GM23338 (cell line): ENCODE data around the gene CATSPER3. TPM values are rescaled to one million over a fixed set of nuclear protein-coding genes. Genes with fewer than 3 reads are reported as not detected.
"Not testable (repeated sequence)": the region's sequence is repeated elsewhere in the genome, so short reads cannot be mapped to it uniquely, and the experiment has no call there.

Experiments used
- ATAC-seq: fragments of 200-7000 bp; cut with Tn5 transposase; 3 replicates; pipeline ENCODE4 v1.9.1; 2020
- DNase-seq: peaks from one replicate; pipeline ENCODE4 v3.0.0-alpha.2; 2015; ENCODE audit warnings: low spot score
- H2AFZ ChIP-seq: fragments of 200-600 bp; sonication (generic); 2 replicates; pipeline ENCODE4 v1.8.0; 2016; ENCODE audit warnings: antibody characterized with exemption, mild to moderate bottlenecking, moderate library complexity
- H3F3A ChIP-seq: fragments of 200-600 bp; sonication (generic); replicated peaks from 2 replicates; pipeline ENCODE4 v1.8.0; 2017; ENCODE audit warnings: antibody characterized with exemption, mixed run types, low read depth
- H3K27ac ChIP-seq: fragments of 200-600 bp; sonication (generic); 2 replicates; pipeline ENCODE4 v1.6.1; 2016; ENCODE audit warnings: low read depth
- H3K27me3 ChIP-seq: fragments of 200-600 bp; sonication (generic); 2 replicates; pipeline ENCODE4 v1.8.0; 2016; ENCODE audit warnings: mild to moderate bottlenecking, mixed run types, moderate library complexity; ENCODE audit not compliant: insufficient read depth
- H3K36me3 ChIP-seq: fragments of 200-600 bp; sonication (generic); 2 replicates; pipeline ENCODE4 v1.8.0; 2016; ENCODE audit warnings: mild to moderate bottlenecking; ENCODE audit not compliant: insufficient read depth
- H3K4me1 ChIP-seq: fragments of 200-600 bp; sonication (generic); 2 replicates; pipeline ENCODE4 v1.8.0; 2016; ENCODE audit warnings: mild to moderate bottlenecking, moderate library complexity; ENCODE audit not compliant: insufficient read depth
- H3K4me2 ChIP-seq: fragments of 200-600 bp; sonication (generic); 2 replicates; pipeline ENCODE4 v1.7.1; 2017; ENCODE audit warnings: mixed run types
- H3K4me3 ChIP-seq: fragments of 200-600 bp; sonication (generic); 2 replicates; pipeline ENCODE4 v1.6.1; 2016; ENCODE audit warnings: mixed run types
- H3K79me2 ChIP-seq: fragments of 200-600 bp; sonication (generic); replicated peaks from 2 replicates; pipeline ENCODE4 v1.8.0; 2017; ENCODE audit warnings: mild to moderate bottlenecking; ENCODE audit not compliant: insufficient read depth
- H3K9me2 ChIP-seq: fragments of 200-600 bp; sonication (generic); 2 replicates; pipeline ENCODE4 v1.8.0; 2017; ENCODE audit not compliant: insufficient read depth
- H4K20me1 ChIP-seq: fragments of 200-600 bp; sonication (generic); replicated peaks from 2 replicates; pipeline ENCODE4 v1.8.0; 2017; ENCODE audit warnings: mild to moderate bottlenecking; ENCODE audit not compliant: insufficient read depth
- H3K27ac Mint-ChIP-seq: 2 replicates; pipeline ENCODE4 v1.8.0; 2020; ENCODE audit warnings: inconsistent platforms, mild to moderate bottlenecking, moderate library complexity, mixed read lengths
- H3K27me3 Mint-ChIP-seq: 3 replicates; pipeline ENCODE4 v1.8.0; 2022; ENCODE audit warnings: low read depth, mild to moderate bottlenecking, moderate library complexity, mixed read lengths, inconsistent platforms; ENCODE audit not compliant: insufficient read depth, poor library complexity
- H3K36me3 Mint-ChIP-seq: 3 replicates; pipeline ENCODE4 v1.8.0; 2021; ENCODE audit warnings: low read depth, mild to moderate bottlenecking, inconsistent platforms, moderate library complexity, mixed read lengths
- H3K4me1 Mint-ChIP-seq: 3 replicates; pipeline ENCODE4 v1.8.0; 2020; ENCODE audit warnings: mild to moderate bottlenecking, inconsistent platforms, mixed read lengths
- H3K4me3 Mint-ChIP-seq: 3 replicates; pipeline ENCODE4 v1.8.0; 2021; ENCODE audit warnings: moderate library complexity, mild to moderate bottlenecking, inconsistent platforms, mixed read lengths
- H3K9me3 Mint-ChIP-seq: 3 replicates; pipeline ENCODE4 v1.8.0; 2020; ENCODE audit warnings: moderate library complexity, mild to moderate bottlenecking, inconsistent platforms, mixed read lengths
- CREB1 ChIP-seq: fragments of 250-450 bp; sonication (Bioruptor Pico); IDR thresholded peaks from 2 replicates; pipeline ENCODE4 v1.5.0; 2020; ENCODE audit warnings: low read depth, mild to moderate bottlenecking, moderate library complexity
- JUNB ChIP-seq: IDR thresholded peaks from one replicate; pipeline ENCODE4 v1.6.1; 2016; ENCODE audit warnings: antibody characterized with exemption; ENCODE audit not compliant: unreplicated experiment
- POLR2AphosphoS5 ChIP-seq: IDR thresholded peaks from 2 replicates; pipeline ENCODE4 v1.6.1; 2016; ENCODE audit warnings: antibody characterized with exemption, low read depth
- STAT1 ChIP-seq: IDR thresholded peaks from one replicate; pipeline ENCODE4 v1.6.1; 2016; ENCODE audit warnings: antibody characterized with exemption; ENCODE audit not compliant: unreplicated experiment
- polyA plus RNA-seq: library from polyadenylated mRNA; unstranded; fragments of >200 nt; fragmentation: Nextera tagmentation; extraction: Ambion mirVana; gene quantifications from 2 replicates; pipeline ENCODE4 v1.2.1, GENCODE V29; 2016
- total RNA-seq: library from RNA; depleted of rRNA; stranded (reverse); fragments of >200 nt; shearing (Covaris generic); gene quantifications from 2 replicates; pipeline ENCODE4 v1.2.3, GENCODE V29; 2014
- TF ChIP-seq, protein P1 (sequence below), 2 experiments: fragments of 200-600 bp in 1 of 2; sonication (generic) in 1 of 2; conservative IDR thresholded peaks; 2 replicates each; pipeline versions ENCODE4 v1.5.1 to v1.6.1; 2016 to 2017; ENCODE audit warnings: antibody characterized with exemption in 2 of 2, low read depth in 2 of 2, mild to moderate bottlenecking in 2 of 2, moderate library complexity in 1 of 2
- TF ChIP-seq, protein P2 (sequence below): IDR thresholded peaks from 2 replicates; pipeline ENCODE4 v1.6.1; 2016; ENCODE audit warnings: antibody characterized with exemption

The CATSPER3 gene
- total and polyA plus RNA-seq, 2 experiments from 2014 or later: 0.19 TPM; not detected in 1

DNA sequence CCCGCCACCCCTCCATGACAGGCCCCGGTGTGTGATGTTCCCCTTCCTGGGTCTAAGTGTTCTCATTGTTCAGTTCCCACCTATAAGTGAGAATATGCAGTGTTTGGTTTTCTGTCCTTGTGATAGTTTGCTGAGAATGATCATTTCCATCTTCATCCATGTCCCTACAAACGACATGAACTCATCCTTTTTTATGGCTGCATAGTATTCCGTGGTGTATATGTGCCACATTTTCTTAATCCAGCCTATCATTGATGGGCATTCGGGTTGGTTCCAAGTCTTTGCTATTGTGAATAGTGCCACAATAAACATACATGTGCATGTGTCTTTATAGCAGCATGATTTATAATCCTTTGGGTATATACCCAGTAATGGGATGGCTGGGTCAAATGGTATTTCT lies 30.4 kb downstream of the CATSPER3 start:
- ATAC-seq, H3K27ac ChIP-seq, H3K4me3 ChIP-seq, H3K4me3 Mint-ChIP-seq, H3K9me3 Mint-ChIP-seq, H3K9me2 ChIP-seq, H3F3A ChIP-seq, H3K4me1 Mint-ChIP-seq, H3K27ac Mint-ChIP-seq, DNase-seq, H2AFZ ChIP-seq, H3K79me2 ChIP-seq, H3K4me2 ChIP-seq, H3K27me3 ChIP-seq, H3K4me1 ChIP-seq, H4K20me1 ChIP-seq, H3K27me3 Mint-ChIP-seq, H3K36me3 Mint-ChIP-seq, H3K36me3 ChIP-seq: not testable (repeated sequence)

DNA sequence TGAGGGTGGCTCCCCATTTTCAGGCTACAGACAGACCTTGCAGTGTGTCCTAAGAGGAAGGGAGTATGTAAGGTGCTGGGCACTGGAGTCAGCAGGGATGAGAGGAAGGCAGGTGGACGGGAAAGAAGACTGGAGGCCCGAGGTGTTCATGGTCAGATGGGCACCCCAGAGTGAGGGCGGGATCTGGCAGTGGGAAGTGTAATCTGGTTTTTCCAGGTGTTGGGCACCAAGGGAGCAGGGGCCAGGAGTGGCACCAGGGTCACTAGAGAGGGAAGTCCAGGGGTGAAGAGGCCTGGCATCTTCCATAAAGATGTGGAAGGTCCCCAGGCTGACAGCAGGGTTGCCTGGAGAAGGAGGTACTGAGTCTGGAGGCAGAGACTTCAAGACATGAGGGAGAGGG lies 36.7 kb downstream of the CATSPER3 start:
- no peaks in the 10 kb centered on the region for H3K9me3 Mint-ChIP-seq
- H2AFZ ChIP-seq: no peak overlapping the region
- H3K4me3 ChIP-seq: no peak overlapping the region
- no peaks in the 10 kb centered on the region for H3K9me2 ChIP-seq
- no peak overlapping the region for H3K4me3 Mint-ChIP-seq
- H3K36me3 Mint-ChIP-seq: no peaks in the 10 kb centered on the region; the same call in 2 of the 3 replicates
- H3K27me3 ChIP-seq: no peaks in the 10 kb centered on the region
- no peaks in the 10 kb centered on the region; the same call in 2 of the 3 replicates for H3K4me1 Mint-ChIP-seq
- DNase-seq: no peak
- no peak for ATAC-seq
- H3F3A ChIP-seq: no peaks in the 10 kb centered on the region
- H4K20me1 ChIP-seq: no peaks in the 10 kb centered on the region
- H3K27me3 Mint-ChIP-seq: peaks cover 11% of the 10 kb centered on the region
- H3K79me2 ChIP-seq: no peaks in the 10 kb centered on the region
- H3K27ac Mint-ChIP-seq: no peak overlapping the region
- TF ChIP-seq STAT1: no peak
- TF ChIP-seq, protein P1, sequence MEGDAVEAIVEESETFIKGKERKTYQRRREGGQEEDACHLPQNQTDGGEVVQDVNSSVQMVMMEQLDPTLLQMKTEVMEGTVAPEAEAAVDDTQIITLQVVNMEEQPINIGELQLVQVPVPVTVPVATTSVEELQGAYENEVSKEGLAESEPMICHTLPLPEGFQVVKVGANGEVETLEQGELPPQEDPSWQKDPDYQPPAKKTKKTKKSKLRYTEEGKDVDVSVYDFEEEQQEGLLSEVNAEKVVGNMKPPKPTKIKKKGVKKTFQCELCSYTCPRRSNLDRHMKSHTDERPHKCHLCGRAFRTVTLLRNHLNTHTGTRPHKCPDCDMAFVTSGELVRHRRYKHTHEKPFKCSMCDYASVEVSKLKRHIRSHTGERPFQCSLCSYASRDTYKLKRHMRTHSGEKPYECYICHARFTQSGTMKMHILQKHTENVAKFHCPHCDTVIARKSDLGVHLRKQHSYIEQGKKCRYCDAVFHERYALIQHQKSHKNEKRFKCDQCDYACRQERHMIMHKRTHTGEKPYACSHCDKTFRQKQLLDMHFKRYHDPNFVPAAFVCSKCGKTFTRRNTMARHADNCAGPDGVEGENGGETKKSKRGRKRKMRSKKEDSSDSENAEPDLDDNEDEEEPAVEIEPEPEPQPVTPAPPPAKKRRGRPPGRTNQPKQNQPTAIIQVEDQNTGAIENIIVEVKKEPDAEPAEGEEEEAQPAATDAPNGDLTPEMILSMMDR (conservative IDR thresholded peaks at IDR 0.05; ENCODE audit: low read depth in 2 of 2): no peak
- no peak overlapping the region for H3K27ac ChIP-seq
- no peaks in the 10 kb centered on the region for H3K36me3 ChIP-seq
- no peaks in the 10 kb centered on the region for H3K4me1 ChIP-seq
- no peak overlapping the region for H3K4me2 ChIP-seq

DNA sequence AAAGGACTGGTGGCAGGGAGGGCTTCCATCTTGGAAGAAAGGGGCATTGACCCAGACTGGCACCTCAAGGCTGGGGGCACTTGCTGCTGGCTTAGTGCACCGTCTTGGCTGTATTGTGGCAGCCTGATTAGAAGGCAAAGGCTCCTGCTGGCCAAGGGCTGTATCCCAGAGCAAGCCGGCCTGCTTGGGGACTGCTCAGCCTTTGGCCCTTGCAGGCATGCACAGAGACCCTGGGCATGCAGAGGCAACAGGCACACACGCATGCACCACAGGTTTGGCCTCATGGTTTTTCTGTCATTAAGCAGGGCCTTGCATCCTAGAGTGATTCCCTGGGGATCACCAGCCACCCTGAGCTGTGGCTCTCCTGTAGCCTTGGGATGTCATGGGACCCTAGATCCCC lies 37.4 kb downstream of the CATSPER3 start:
- Histone ChIP-seq H3K79me2 (no peaks in the 10 kb centered on the region), H2AFZ (no peak overlapping the region), H4K20me1 (no peaks in the 10 kb centered on the region), H3K4me2 (no peak overlapping the region), H3F3A (no peaks in the 10 kb centered on the region), H3K27ac (no peak overlapping the region), H3K36me3 (no peaks in the 10 kb centered on the region), H3K4me3 (no peak overlapping the region), H3K9me2 (no peaks in the 10 kb centered on the region), H3K27me3 (no peaks in the 10 kb centered on the region), H3K4me1 (no peaks in the 10 kb centered on the region)
- Mint-ChIP-seq H3K4me1 (no peaks in the 10 kb centered on the region; the same call in 2 of the 3 replicates), H3K4me3 (no peak overlapping the region), H3K27me3 (peaks cover 11% of the 10 kb centered on the region), H3K36me3 (no peaks in the 10 kb centered on the region; the same call in 2 of the 3 replicates), H3K9me3 (no peaks in the 10 kb centered on the region), H3K27ac (no peak overlapping the region)
- ATAC-seq (no peak), DNase-seq (no peak)
- TF ChIP-seq, protein P2, sequence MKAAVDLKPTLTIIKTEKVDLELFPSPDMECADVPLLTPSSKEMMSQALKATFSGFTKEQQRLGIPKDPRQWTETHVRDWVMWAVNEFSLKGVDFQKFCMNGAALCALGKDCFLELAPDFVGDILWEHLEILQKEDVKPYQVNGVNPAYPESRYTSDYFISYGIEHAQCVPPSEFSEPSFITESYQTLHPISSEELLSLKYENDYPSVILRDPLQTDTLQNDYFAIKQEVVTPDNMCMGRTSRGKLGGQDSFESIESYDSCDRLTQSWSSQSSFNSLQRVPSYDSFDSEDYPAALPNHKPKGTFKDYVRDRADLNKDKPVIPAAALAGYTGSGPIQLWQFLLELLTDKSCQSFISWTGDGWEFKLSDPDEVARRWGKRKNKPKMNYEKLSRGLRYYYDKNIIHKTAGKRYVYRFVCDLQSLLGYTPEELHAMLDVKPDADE: no peak
- no peak for TF ChIP-seq POLR2AphosphoS5
- TF ChIP-seq, protein P1 (conservative IDR thresholded peaks at IDR 0.05; ENCODE audit: low read depth in 2 of 2): no peak
- TF ChIP-seq JUNB: no peak
- TF ChIP-seq CREB1 (CRISPR knock-in tag): no peak
